Measurements from ENCODE around the gene SCG3. TPM values are rescaled to one million over a fixed set of nuclear protein-coding genes. Genes with fewer than 3 reads are reported as not detected.
A peak's percentile ranks its signal among the peaks of the same experiment; 100 is the strongest.

Gene SCG3
- total RNA-seq, 1 donor from 2014 or later: not detected

GRCh38 chr15:51736069-51736468, 54.8 kb downstream of the SCG3 start:
- DNase-seq (ENCODE audit: low read depth): no peak
- H3K4me3 ChIP-seq (ENCODE audit: low read depth, low read length): peak overlapping the region; percentile 56

GRCh38 chr15:51736751-51737521, 55.6 kb downstream of the SCG3 start:
- H3K4me3 ChIP-seq (ENCODE audit: low read depth, low read length): peak overlapping the region; percentile 56
- DNase-seq (ENCODE audit: low read depth): no peak
- no peak for TF ChIP-seq CTCF (conservative IDR thresholded peaks at IDR 0.05; ENCODE audit: low read depth, low read length)

More at GRCh38 chr15:51736069-51736468, 54.8 kb downstream of the SCG3 start:
- TF ChIP-seq CTCF (conservative IDR thresholded peaks at IDR 0.05; ENCODE audit: low read depth, low read length): no peak

DNA sequence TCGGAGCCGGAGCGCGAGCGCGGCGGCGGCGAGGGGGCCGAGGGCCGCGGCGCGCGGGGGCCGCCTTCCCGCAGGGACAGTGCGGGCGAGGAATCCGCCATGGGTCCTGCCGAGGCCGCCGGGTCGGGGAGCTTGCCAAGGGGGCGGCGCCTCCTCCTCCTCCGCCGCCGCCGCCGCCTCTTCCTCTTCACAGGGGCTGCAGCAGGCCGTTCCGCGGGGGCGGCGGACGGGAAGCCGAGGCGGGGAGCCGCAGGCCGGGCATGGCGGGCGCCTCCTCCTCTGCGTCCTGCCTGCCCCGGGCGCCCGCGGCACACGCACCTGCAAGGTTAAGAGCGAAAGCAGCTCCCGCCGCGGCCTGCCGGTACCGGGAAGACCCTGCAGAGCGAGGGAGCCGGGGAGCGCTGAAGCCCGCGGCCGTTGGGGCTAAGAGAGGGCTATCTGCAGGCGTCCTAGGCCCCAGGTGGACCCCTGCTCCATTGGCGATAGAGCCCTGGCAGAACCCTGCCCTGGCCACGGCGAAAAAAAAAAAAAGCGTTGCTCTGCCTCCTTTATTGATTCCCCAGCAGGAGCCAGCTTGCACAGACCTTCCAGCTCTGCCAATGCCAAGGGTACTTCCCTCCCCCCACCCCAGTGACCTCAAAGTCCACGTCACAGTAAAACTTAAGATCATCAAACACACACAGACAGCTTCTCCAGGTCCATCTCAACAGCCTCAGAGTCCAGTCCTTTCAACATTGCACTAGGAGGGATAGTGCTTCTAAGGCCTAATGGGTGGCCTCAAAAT, 56.4 kb downstream of the SCG3 start, which contains the start of gene LYSMD2:
LYSMD2 (minus strand) TSS at position 134 of the 784 bp plus-strand sequence; CDS start at position 101, 33 bp downstream.
- peak within 1 kb of the TSS; percentile 56 for H3K4me3 ChIP-seq (ENCODE audit: low read depth, low read length)
- no peak for DNase-seq (ENCODE audit: low read depth)
- no peak for TF ChIP-seq CTCF (conservative IDR thresholded peaks at IDR 0.05; ENCODE audit: low read depth, low read length)

DNA sequence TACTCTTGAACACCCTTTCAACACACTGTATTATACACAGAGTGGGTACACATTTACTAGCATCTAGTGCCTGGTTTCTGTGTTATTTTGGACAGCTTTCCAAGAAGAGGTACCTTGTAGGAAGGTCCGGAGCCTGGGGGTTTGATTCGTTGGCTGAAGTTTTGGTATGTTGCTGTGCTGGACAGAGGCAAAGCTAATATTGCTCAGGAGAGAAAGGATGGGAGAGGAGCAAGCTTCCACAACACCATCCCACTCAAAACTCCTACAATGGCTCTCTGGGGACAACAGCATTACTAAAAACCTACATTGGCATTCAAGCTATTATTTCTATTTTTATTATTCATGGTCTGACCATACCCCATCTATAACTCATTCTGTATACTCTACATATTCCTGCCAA, 57.2 kb downstream of the SCG3 start:
- H3K4me3 ChIP-seq (ENCODE audit: low read depth, low read length): no peak overlapping the region
- no peak for TF ChIP-seq CTCF (conservative IDR thresholded peaks at IDR 0.05; ENCODE audit: low read depth, low read length)
- DNase-seq (ENCODE audit: low read depth): no peak

GRCh38 chr15:51739061-51739712, 57.9 kb downstream of the SCG3 start:
- no peak for TF ChIP-seq CTCF (conservative IDR thresholded peaks at IDR 0.05; ENCODE audit: low read depth, low read length)
- DNase-seq (ENCODE audit: low read depth): no peak
- H3K4me3 ChIP-seq (ENCODE audit: low read depth, low read length): no peak overlapping the region

DNA sequence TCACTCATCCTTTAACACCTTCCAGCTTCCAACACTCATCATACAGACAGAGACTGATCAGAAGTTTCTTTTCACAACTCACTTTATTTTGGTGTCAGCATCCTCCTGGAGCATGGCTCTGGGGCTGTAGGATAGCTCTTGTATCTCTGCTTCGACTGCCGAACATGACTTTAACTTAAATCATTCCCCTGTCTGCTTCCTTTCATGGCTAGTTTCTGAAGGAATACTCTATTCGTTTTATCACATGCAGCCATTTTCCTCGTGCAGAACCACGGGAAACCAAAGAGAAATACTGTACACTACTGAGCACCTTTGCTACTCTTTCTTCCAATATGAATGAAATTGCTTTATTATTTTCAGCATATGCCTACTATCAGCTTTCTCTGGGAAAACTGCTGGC, 68.0 kb downstream of the SCG3 start:
- no peak for TF ChIP-seq CTCF (conservative IDR thresholded peaks at IDR 0.05; ENCODE audit: low read depth, low read length)
- DNase-seq (ENCODE audit: low read depth): no peak
- no peak overlapping the region for H3K4me3 ChIP-seq (ENCODE audit: low read depth, low read length)

Data from epithelial cell of proximal tubule (primary cell).